HFF-Myc (cell line): ENCODE measurements around the gene COX10.
A peak's percentile ranks its signal among the peaks of the same experiment; 100 is the strongest.
"Not testable (repeated sequence)": the region's sequence is repeated elsewhere in the genome, so short reads cannot be mapped to it uniquely, and the experiment has no call there.

ENCODE experiments used
- DNase-seq: peaks from one replicate; pipeline ENCODE4 v3.0.0-alpha.2; 2011; ENCODE audit warnings: low read depth; ENCODE audit errors: extremely low read depth
- H3K4me3 ChIP-seq: replicated peaks from 2 replicates; pipeline ENCODE4 v1.5.1; 2011; ENCODE audit warnings: low read depth, mild to moderate bottlenecking, control low read depth, low read length
- TF ChIP-seq, protein P1 (sequence below): IDR thresholded peaks from 2 replicates; pipeline ENCODE4 v1.5.1; 2012; ENCODE audit warnings: mild to moderate bottlenecking, low read depth, low read length, control low read depth; ENCODE audit errors: missing control alignments

The COX10 gene

DNA sequence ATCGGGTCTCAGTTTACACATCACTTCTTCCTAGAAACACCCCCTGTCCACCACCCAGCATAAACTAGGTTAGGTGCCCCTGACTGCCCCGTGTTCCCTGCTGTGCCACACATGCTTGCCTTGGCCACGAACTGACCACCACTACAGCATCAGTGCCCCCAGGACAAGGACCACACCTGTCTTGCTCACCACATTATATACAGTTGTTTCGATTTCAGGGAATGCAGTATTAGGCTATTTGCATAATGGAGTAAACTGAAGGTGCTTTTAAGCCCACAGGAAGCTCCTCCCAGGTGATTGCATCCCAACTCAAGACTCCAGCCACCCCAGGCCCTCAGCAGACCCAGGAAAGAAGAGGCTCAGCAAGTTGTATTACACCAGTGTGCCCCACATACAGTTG is 117.1 kb downstream of the COX10 start:
- not testable (repeated sequence) for H3K4me3 ChIP-seq, DNase-seq

DNA sequence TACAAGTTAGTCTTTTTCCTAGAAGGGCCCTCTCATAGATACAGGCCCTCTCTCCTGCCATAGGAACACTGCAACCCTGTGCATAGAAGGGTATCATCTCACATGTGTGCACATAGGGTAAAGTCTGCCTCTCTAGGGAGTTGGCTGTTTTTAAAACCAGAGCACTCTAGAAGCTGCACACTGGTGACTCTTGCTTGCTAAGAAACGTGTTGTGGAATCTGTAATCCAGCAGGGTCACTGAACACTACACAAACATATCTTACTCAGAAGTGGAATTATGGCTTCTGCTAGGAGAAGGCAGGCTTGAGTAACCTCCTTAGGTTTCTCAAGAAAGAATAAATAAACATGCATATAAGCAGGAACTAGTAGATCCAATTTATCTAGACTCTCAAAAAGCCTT is 121.5 kb downstream of the COX10 start:
- H3K4me3 ChIP-seq, DNase-seq: not testable (repeated sequence)

DNA sequence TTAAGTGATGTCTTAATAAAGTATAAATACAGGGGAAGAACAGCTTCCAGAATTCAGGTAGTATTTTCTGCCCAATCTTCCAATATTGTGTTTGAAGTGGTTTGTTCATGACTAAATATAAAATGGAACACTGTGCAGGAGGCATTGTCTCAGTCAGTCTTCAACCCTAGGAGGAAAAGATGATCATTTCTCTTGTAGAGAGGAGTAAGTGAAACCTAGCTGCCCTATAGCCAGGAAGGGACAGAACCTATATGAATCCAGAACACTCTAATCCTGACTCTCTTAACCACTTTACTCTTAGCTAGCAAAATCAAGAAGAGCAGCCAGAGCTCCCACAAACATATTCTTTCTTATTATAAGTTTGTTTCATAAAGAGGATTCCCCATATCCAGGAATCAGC is 122.2 kb downstream of the COX10 start:
- not testable (repeated sequence) for DNase-seq, H3K4me3 ChIP-seq

DNA sequence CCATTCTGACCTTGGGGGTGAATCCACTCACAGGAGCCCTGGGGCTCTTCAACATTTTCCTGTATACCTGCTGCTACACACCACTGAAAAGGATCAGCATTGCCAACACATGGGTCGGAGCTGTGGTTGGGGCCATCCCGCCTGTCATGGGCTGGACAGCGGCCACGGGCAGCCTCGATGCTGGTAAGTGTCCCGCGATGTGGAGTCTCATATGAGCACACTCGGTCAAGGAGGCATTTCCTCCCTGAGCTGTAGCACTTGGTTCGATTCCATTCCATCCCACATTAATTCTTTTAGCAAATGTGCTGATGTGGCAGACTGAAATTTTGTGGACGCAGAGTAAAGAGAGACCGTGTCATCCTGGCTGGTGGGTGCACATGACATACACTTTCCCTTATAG is 122.7 kb downstream of the COX10 start:
- not testable (repeated sequence) for H3K4me3 ChIP-seq, DNase-seq

DNA sequence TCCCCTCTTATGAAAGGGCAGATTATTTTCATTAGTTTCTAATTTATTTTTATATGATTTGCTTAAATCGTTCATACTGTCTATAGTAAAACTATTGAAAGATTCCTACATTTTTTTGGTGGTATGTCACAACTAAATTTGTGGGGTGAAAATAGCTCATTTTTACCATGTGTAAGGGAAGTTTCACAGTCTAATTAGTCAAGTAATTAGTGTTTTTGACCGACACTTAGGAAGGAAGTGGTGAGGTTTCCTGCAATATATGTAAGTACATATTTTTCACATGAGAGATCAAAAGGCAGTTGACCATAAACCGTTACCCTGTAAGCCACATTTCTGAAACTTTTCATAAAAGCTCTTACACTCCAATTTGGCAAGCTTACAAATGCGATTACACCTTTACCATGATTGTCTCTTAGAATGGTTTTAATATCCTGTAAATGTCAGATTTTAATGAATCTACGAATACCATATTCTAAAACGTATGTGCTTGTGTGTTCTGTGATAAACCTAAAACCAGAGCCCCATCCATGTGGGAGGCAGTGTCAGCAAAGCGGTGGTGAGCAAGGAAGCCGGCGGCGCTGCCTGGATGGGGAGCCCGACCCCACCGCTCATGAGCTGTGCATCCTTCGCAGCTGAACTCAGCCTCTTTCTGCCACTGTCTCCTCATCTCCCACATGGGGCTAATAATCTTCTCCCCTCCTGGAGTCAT is 123.5 kb downstream of the COX10 start:
- not testable (repeated sequence) for H3K4me3 ChIP-seq, DNase-seq

DNA sequence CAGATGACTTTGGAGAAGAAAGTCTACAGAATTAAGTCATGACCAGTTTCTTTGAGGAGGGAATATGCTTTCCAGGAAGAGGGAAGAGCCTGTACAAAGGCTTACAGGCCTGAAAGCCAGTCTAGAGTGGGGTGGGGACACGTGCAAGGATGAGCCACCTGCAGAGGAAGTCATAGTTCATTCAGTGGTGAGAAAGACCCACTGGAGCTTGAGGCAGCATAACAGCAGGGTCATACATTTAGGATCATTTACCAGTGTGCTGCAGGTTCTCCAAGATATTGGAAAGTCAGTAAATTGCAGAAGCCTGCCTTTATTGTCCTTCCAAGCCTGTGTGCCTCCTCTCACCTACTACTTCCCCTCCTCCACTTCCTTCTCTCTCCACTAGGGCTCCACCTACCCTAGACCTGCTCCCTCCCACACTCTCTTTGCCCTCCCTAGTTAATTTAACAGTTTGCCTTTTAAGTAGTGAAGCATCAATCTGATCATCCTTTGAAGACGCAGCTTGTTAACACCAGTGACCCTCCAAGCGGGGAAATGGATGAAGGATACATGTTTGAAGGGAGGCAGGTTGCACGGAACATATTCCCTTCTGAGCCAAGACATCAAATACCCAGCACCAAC is 127.2 kb downstream of the COX10 start:
- TF ChIP-seq, protein P1, sequence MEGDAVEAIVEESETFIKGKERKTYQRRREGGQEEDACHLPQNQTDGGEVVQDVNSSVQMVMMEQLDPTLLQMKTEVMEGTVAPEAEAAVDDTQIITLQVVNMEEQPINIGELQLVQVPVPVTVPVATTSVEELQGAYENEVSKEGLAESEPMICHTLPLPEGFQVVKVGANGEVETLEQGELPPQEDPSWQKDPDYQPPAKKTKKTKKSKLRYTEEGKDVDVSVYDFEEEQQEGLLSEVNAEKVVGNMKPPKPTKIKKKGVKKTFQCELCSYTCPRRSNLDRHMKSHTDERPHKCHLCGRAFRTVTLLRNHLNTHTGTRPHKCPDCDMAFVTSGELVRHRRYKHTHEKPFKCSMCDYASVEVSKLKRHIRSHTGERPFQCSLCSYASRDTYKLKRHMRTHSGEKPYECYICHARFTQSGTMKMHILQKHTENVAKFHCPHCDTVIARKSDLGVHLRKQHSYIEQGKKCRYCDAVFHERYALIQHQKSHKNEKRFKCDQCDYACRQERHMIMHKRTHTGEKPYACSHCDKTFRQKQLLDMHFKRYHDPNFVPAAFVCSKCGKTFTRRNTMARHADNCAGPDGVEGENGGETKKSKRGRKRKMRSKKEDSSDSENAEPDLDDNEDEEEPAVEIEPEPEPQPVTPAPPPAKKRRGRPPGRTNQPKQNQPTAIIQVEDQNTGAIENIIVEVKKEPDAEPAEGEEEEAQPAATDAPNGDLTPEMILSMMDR = peak; percentile 33
- H3K4me3 ChIP-seq = no peak overlapping the region
- no peak for DNase-seq

DNA sequence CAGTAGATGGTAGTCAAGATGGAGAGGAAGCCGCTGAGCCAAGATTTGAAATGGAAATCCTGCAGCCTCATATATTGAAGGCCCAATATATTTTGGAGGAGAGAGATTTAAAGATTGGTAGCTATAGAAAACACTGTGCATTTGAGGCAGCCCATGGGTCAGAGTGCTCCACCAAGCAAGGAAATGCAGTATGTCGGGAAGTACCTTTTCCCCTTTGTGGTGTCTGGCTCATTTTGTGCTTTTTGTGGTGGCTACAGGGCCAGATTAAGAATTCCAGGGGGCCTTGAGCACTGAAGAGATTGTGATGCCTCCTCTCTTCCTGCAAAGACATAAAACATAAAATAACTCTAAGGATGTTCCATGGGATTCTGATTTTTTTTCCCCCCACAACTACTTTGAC is 127.8 kb downstream of the COX10 start:
- TF ChIP-seq, protein P1 = no peak
- no peak overlapping the region for H3K4me3 ChIP-seq
- no peak for DNase-seq

DNA sequence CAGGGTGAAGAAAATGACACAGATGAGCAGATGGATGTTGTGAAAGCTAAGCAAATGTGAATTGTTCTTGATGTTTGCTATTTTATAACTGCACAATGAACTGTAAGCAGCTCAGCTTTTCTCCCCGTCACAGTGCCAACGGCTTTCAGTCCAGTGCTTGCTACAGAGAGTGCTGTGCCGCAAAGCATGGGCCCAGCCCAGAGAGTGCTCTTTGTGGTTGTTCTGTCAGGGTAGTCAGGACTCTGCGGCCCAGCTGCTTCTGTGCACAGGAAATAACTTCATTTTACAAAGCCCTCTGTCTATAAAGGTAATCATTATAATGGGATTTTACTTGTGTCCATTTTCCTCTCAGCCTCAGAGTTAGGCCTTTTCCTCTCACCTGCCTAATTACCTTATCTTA is 128.3 kb downstream of the COX10 start:
- no peak for DNase-seq
- no peak overlapping the region for H3K4me3 ChIP-seq
- TF ChIP-seq, protein P1 = no peak

DNA sequence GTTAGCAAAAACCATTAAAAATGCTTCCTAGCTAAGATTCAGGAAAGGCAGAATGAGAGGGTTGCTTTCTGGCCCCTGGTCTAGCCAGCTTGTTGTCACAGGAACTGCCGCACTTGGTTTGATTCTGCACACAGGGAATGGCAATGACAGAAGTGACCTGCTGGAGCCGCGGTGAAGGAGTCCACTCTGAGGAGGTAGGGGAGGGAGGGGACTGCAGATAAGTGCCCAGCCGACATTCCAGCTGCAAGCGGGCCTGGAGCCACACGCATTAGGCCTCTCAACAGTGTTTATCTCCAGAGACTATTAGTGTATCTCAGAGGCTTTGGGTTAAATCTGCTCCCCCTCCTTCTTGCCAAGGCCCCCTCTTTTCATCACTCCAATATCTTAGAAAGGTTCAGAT is 128.7 kb downstream of the COX10 start:
- TF ChIP-seq, protein P1 = no peak
- H3K4me3 ChIP-seq = no peak overlapping the region
- DNase-seq = no peak
